Ovary (tissue), 9 donors: ENCODE measurements around the gene IL15. TPM values are rescaled to one million over a fixed set of nuclear protein-coding genes. Genes with fewer than 3 reads are reported as not detected.

Source experiments
- DNase-seq, 5 donors: peaks; one replicate each; pipeline ENCODE4 v3.0.0-alpha.2; 2019 to 2020
- H3K27ac ChIP-seq, 2 donors: fragments of 200-600 bp; one replicate each; pipeline versions ENCODE4 v1.5.1 to v1.8.0; 2019 to 2022
- H3K27me3 ChIP-seq: fragments of 200-600 bp; one replicate; pipeline ENCODE4 v1.8.0; 2022
- H3K36me3 ChIP-seq: fragments of 200-600 bp; sonication (generic); one replicate; pipeline ENCODE4 v1.5.1; 2019
- H3K4me1 ChIP-seq: one replicate; pipeline ENCODE4 v1.8.1; 2013; ENCODE audit warnings: mild to moderate bottlenecking, moderate library complexity; ENCODE audit not compliant: insufficient read depth
- H3K4me3 ChIP-seq: fragments of 200-600 bp; sonication (generic); one replicate; pipeline ENCODE4 v1.5.1; 2017
- H3K9me3 ChIP-seq, 2 donors: fragments of 200-600 bp in 1 of 2; sonication (generic) in 1 of 2; one replicate each; pipeline versions ENCODE4 v1.5.1 to v1.8.1; 2013 to 2019; ENCODE audit warnings: mild to moderate bottlenecking in 1 of 2, moderate library complexity in 1 of 2
- CTCF ChIP-seq, 3 donors: fragments of 450-650 bp in 2 of 3; fragments of 200-600 bp in 1 of 3; IDR thresholded peaks; one replicate each; pipeline versions ENCODE4 v1.5.1 to v1.8.0; 2016 to 2022; ENCODE audit warnings: antibody characterized with exemption in 3 of 3, mild to moderate bottlenecking in 1 of 3
- EP300 ChIP-seq: sonication (generic); formaldehyde crosslinking; IDR thresholded peaks from one replicate; pipeline ENCODE4 v1.6.1; 2017; ENCODE audit warnings: antibody characterized with exemption
- POLR2A ChIP-seq: fragments of 450-650 bp; IDR thresholded peaks from one replicate; pipeline ENCODE4 v1.6.1; 2017; ENCODE audit warnings: antibody characterized with exemption, mild to moderate bottlenecking, moderate library complexity
- WGBS, 3 donors: extraction: QIAGEN DNeasy Blood & Tissue Kit in 1 of 3; methylation state at CpG; one replicate each; pipeline versions ENCODE4 v1.1.5 to v1.1.7; 2013 to 2017; 5-methylcytosine and 5-hydroxymethylcytosine counted together
- intact Hi-C, 4 donors: fragments of 100-400 bp; cut with DNase I; formaldehyde crosslinking; loops; one replicate each; pipeline versions ENCODE4 v1.11.0 to v1.15.1; 2022 to 2023
- polyA plus RNA-seq, 2 donors: library from polyadenylated mRNA; stranded (reverse); fragments of 200-250 nt in 1 of 2; fragments of 350-450 nt in 1 of 2; fragmentation: Illumina TruSeq in 1 of 2; extraction: RNeasy Lipid Tissue Mini Kit (QIAGEN cat#74804) in 1 of 2; gene quantifications; one replicate each; pipeline ENCODE4 v1.2.3, GENCODE V29; 2013 to 2014
- total RNA-seq, 7 donors: library from RNA; depleted of rRNA in 2 of 7; stranded (reverse); fragments of >200 nt in 2 of 7; fragmentation: NEBNext Ultra II Directional in 3 of 7; extraction: Animal tissue kit (Norgen Biotek cat#: 25700) in 3 of 7; gene quantifications; one replicate each; pipeline versions ENCODE4 v1.1.0 to v1.2.4, GENCODE V29; 2016 to 2023
- donor health status: DM: no; HTN: no; CAD: no; lungs with moderate emphysema.
- donor health status: DM: no; HTN: no; CAD: no.
- donor health status: Bipolar disorder and iron deficiency.
- donor health status: DM: yes; HTN: yes; CAD: no.
- donor health status: DM: no; HTN: no; CAD: no.
- donor health status: DM: yes; HTN: yes; CAD: no.

The IL15 gene
- total and polyA plus RNA-seq, 9 donors = 0.73 to 12.9 (median 1.1) TPM

- no peaks in the 10 kb centered on the region for H3K27me3 ChIP-seq
- no peak overlapping the region for H3K4me3 ChIP-seq
- H3K36me3 ChIP-seq = no peaks in the 10 kb centered on the region
- DNase-seq = no peak
- no peak overlapping the region for H3K27ac ChIP-seq
- H3K9me3 ChIP-seq = no peaks in the 10 kb centered on the region
- intact Hi-C loops = no loop called here
- no peaks in the 10 kb centered on the region for H3K4me1 ChIP-seq
- TF ChIP-seq EP300 (no peak), POLR2A (no peak), CTCF (IDR thresholded peaks at IDR 0.05) (no peak)
Measured at GRCh38 chr4:141642711-141643110, 6.3 kb downstream of the IL15 start.

- no peaks in the 10 kb centered on the region for H3K36me3 ChIP-seq
Measured at GRCh38 chr4:141643557-141643956, 7.2 kb downstream of the IL15 start.

GRCh38 chr4:141645611-141646340, 9.4 kb downstream of the IL15 start:
- Histone ChIP-seq H3K9me3 (no peaks in the 10 kb centered on the region), H3K36me3 (no peaks in the 10 kb centered on the region), H3K4me1 (no peaks in the 10 kb centered on the region), H3K27me3 (no peaks in the 10 kb centered on the region), H3K4me3 (no peak overlapping the region), H3K27ac (no peak overlapping the region)
- WGBS, 3 donors = 88 to 92% (median 91%) methylated on average over 3 of the region's 3 CpGs
- DNase-seq = no peak
- intact Hi-C loops = no loop called here
- TF ChIP-seq POLR2A (no peak), CTCF (IDR thresholded peaks at IDR 0.05) (no peak), EP300 (no peak)

More at GRCh38 chr4:141643557-141643956, 7.2 kb downstream of the IL15 start:
- no peaks in the 10 kb centered on the region for H3K9me3 ChIP-seq
- DNase-seq = no peak
- H3K27me3 ChIP-seq = no peaks in the 10 kb centered on the region
- H3K4me3 ChIP-seq = no peak overlapping the region
- H3K4me1 ChIP-seq = no peaks in the 10 kb centered on the region
- H3K27ac ChIP-seq = no peak overlapping the region
- intact Hi-C loops = no loop called here
- 52 to 67% (median 59%) methylated on average over 1 of the region's 1 CpG for WGBS, 3 donors
- TF ChIP-seq EP300 (no peak), CTCF (IDR thresholded peaks at IDR 0.05) (no peak), POLR2A (no peak)

GRCh38 chr4:141646969-141647368, 10.6 kb downstream of the IL15 start:
- no peak overlapping the region for H3K27ac ChIP-seq
- H3K4me1 ChIP-seq = no peaks in the 10 kb centered on the region
- H3K4me3 ChIP-seq = no peak overlapping the region
- no peaks in the 10 kb centered on the region for H3K27me3 ChIP-seq
- 45 to 50% (median 46%) methylated on average over 3 of the region's 3 CpGs for WGBS, 3 donors
- no peak for DNase-seq
- no peaks in the 10 kb centered on the region for H3K9me3 ChIP-seq
- intact Hi-C loops = no loop called here
- TF ChIP-seq POLR2A (no peak), CTCF (IDR thresholded peaks at IDR 0.05) (no peak), EP300 (no peak)
- H3K36me3 ChIP-seq = no peaks in the 10 kb centered on the region
